Endometrial microvascular endothelial cells (primary cell): ENCODE results near the gene PAX4. TPM values are rescaled to one million over a fixed set of nuclear protein-coding genes. Genes with fewer than 3 reads are reported as not detected.

Experiments used
- in situ Hi-C: cut with HindIII; loops from 2 replicates; pipeline ENCODE4 v1.10.0; 2017; ENCODE audit warnings: low sequenced_read_pairs, low pct_unique_long_range_greater_than_20kb; ENCODE audit errors: inconsistent ontology term
- total RNA-seq: library from RNA; depleted of rRNA; stranded (reverse); fragments of >200 nt; gene quantifications from one replicate; pipeline ENCODE4 v1.2.3, GENCODE V29; 2015; ENCODE audit errors: inconsistent ontology term

PAX4 gene
- total RNA-seq, 1 donor from 2014 or later = not detected

- in situ Hi-C loops = no loop called here
Observed at GRCh38 chr7:127635659-127636285, 17.8 kb upstream of the PAX4 start.

GRCh38 chr7:127632276-127632910 is 14.5 kb upstream of the PAX4 start:
- in situ Hi-C loops = no loop called here

- in situ Hi-C loops = no loop called here
Observed at GRCh38 chr7:127629268-127629854, 11.4 kb upstream of the PAX4 start.

GRCh38 chr7:127628445-127628844 is 10.5 kb upstream of the PAX4 start:
- in situ Hi-C loops = no loop called here

GRCh38 chr7:127625331-127625730 is 7.4 kb upstream of the PAX4 start:
- in situ Hi-C loops = no loop called here

GRCh38 chr7:127620406-127621233 is 2.7 kb upstream of the PAX4 start:
- in situ Hi-C loops = no loop called here

- in situ Hi-C loops = no loop called here
Observed at GRCh38 chr7:127619681-127620405, 1.9 kb upstream of the PAX4 start.

- in situ Hi-C loops = no loop called here
Observed at GRCh38 chr7:127618775-127619174, 833 bp upstream of the PAX4 start.

GRCh38 chr7:127616724-127617123 is 1.2 kb downstream of the PAX4 start:
- in situ Hi-C loops = no loop called here

- in situ Hi-C loops = no loop called here
Observed at GRCh38 chr7:127612263-127612662, 5.7 kb downstream of the PAX4 start.

GRCh38 chr7:127609297-127609696 is 8.6 kb downstream of the PAX4 start:
- in situ Hi-C loops = no loop called here

- in situ Hi-C loops = no loop called here
Observed at GRCh38 chr7:127608446-127608845, 9.5 kb downstream of the PAX4 start.

- in situ Hi-C loops = no loop called here
Observed at GRCh38 chr7:127600885-127601284, 17.1 kb downstream of the PAX4 start.

- in situ Hi-C loops = no loop called here
Observed at GRCh38 chr7:127598318-127598717, 19.6 kb downstream of the PAX4 start.

GRCh38 chr7:127595737-127596136 is 22.2 kb downstream of the PAX4 start:
- in situ Hi-C loops = no loop called here

GRCh38 chr7:127594490-127594889 is 23.5 kb downstream of the PAX4 start:
- in situ Hi-C loops = no loop called here

- in situ Hi-C loops = no loop called here
Observed at GRCh38 chr7:127592550-127592949, 25.4 kb downstream of the PAX4 start.

- in situ Hi-C loops = no loop called here
Observed at GRCh38 chr7:127591591-127591990, 26.4 kb downstream of the PAX4 start.

GRCh38 chr7:127591189-127591588 is 26.8 kb downstream of the PAX4 start:
- in situ Hi-C loops = no loop called here
